Peyer's patch (tissue), 4 donors: ENCODE data around the gene PINLYP.

Experiments used
- CTCF ChIP-seq, 6 experiments: fragments of 450-650 bp in 4 of 6; fragments of 200-600 bp in 2 of 6; sonication (generic) in 1 of 6; IDR thresholded peaks; one replicate each; pipeline ENCODE4 v1.5.1; 2017 to 2019; ENCODE audit warnings: antibody characterized with exemption in 6 of 6, mild to moderate bottlenecking in 3 of 6, moderate library complexity in 1 of 6
- POLR2A ChIP-seq, 2 donors: fragments of 450-650 bp; IDR thresholded peaks; one replicate each; pipeline ENCODE4 v1.5.1; 2017; ENCODE audit warnings: antibody characterized with exemption in 2 of 2, mild to moderate bottlenecking in 2 of 2, moderate library complexity in 2 of 2

DNA sequence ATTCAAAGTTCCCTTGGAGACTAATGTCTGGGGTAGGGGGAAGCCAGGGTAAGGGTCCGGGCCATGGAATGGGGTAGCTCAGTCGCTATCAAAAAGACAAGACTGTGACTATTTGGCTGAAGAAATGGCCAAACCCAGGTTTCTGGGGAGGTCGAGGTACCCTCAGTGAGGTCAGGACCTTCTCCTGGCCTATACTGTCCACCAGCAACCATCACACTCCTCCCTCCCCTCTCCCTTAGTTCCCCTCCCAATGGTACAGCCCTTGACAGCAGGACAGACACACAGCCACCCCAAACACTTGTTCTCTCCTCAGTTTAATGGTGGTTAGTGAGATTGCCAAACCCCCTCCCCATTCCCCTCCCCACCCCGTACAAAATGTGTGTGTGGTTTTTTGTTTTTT is 46.5 kb downstream of the PINLYP start:
- no peak for TF ChIP-seq CTCF (IDR thresholded peaks at IDR 0.05)
- TF ChIP-seq POLR2A (IDR thresholded peaks at IDR 0.05), result no peak
